Fibroblast of peridontal ligament (primary cell): ENCODE results near the gene KLC1.
"Not testable (repeated sequence)": the region's sequence is repeated elsewhere in the genome, so short reads cannot be mapped to it uniquely, and the experiment has no call there.

ENCODE experiments used
- DNase-seq: peaks from one replicate; pipeline ENCODE4 v3.0.0-alpha.2; 2010; ENCODE audit errors: extremely low read depth

KLC1 gene

GRCh38 chr14:103628684-103629502 lies at the start of gene KLC1:
Gene KLC1, plus strand, starts transcription at chr14:103629211. Its CDS starts 25,354 bp downstream, at chr14:103654565.
- peak; percentile 56 for DNase-seq

- DNase-seq = no peak
These were observed 47.8 kb upstream of the KLC1 start for GRCh38 chr14:103581206-103581605.

- DNase-seq = no peak
These were observed 46.9 kb upstream of the KLC1 start for GRCh38 chr14:103581954-103582703.

- DNase-seq = no peak
These were observed 44.6 kb upstream of the KLC1 start for GRCh38 chr14:103584326-103584915.

- no peak for DNase-seq
These were observed 35.4 kb upstream of the KLC1 start for GRCh38 chr14:103593577-103593976.

- DNase-seq = peak; percentile 61
These were observed 34.7 kb upstream of the KLC1 start for GRCh38 chr14:103594265-103594664.

- peak; percentile 83 for DNase-seq
These were observed 31.2 kb upstream of the KLC1 start for GRCh38 chr14:103597623-103598377.

- DNase-seq = no peak
These were observed 28.5 kb upstream of the KLC1 start for GRCh38 chr14:103600503-103600902.

GRCh38 chr14:103604620-103605019 lies 24.4 kb upstream of the KLC1 start:
- DNase-seq = no peak

- DNase-seq = peak; percentile 95
These were observed 21.9 kb upstream of the KLC1 start for GRCh38 chr14:103606963-103607668.

- no peak for DNase-seq
These were observed 21.2 kb upstream of the KLC1 start for GRCh38 chr14:103607822-103608221.

- DNase-seq = not testable (repeated sequence)
These were observed 19.9 kb upstream of the KLC1 start for GRCh38 chr14:103609081-103609480.

- DNase-seq = no peak
These were observed 17.8 kb upstream of the KLC1 start for GRCh38 chr14:103611215-103611614.

- no peak for DNase-seq
These were observed 15.5 kb upstream of the KLC1 start for GRCh38 chr14:103613517-103613916.

- no peak for DNase-seq
These were observed 12.2 kb upstream of the KLC1 start for GRCh38 chr14:103616635-103617300.

- DNase-seq = no peak
These were observed 10.0 kb upstream of the KLC1 start for GRCh38 chr14:103619057-103619456.

- no peak for DNase-seq
These were observed 7.2 kb upstream of the KLC1 start for GRCh38 chr14:103621860-103622259.

GRCh38 chr14:103623308-103623707 lies 5.7 kb upstream of the KLC1 start:
- DNase-seq = no peak

- no peak for DNase-seq
These were observed 5.0 kb upstream of the KLC1 start for GRCh38 chr14:103623883-103624482.

GRCh38 chr14:103624860-103625259 lies 4.2 kb upstream of the KLC1 start:
- peak; percentile 47 for DNase-seq
